Tongue (tissue), 2 donors: Measurements from ENCODE around the gene CFAP45. TPM values are rescaled to one million over a fixed set of nuclear protein-coding genes. Genes with fewer than 3 reads are reported as not detected.
"Not testable (repeated sequence)": the region's sequence is repeated elsewhere in the genome, so short reads cannot be mapped to it uniquely, and the experiment has no call there.

ENCODE experiments used
- DNase-seq: peaks from one replicate; pipeline ENCODE4 v3.0.0-alpha.2; 2015
- total RNA-seq: library from RNA; depleted of rRNA; stranded (reverse); fragments of >200 nt; gene quantifications from one replicate; pipeline ENCODE4 v1.2.3, GENCODE V29; 2014

CFAP45 gene
- total RNA-seq, 1 donor from 2014 or later = 0.10 TPM

DNA sequence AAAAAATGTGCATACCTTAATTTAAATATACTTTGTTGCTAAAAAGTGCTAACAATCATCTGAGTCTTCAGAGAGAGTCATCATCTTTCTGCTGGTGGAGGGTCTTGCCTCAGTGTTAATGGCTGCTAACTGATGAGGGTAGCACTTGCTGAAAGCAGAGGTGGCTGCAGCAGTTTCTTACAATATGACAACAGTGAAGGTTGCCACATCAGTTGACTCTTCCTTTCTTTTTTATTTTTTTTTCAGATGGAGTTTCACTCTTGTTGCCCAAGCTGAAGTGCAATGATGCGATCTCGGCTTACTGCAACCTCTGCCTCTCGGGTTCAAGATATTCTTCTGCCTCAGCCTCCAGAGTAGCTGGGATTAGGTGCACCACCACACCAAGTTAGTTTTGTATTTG, 2.6 kb upstream of the CFAP45 start:
- no peak for DNase-seq

DNA sequence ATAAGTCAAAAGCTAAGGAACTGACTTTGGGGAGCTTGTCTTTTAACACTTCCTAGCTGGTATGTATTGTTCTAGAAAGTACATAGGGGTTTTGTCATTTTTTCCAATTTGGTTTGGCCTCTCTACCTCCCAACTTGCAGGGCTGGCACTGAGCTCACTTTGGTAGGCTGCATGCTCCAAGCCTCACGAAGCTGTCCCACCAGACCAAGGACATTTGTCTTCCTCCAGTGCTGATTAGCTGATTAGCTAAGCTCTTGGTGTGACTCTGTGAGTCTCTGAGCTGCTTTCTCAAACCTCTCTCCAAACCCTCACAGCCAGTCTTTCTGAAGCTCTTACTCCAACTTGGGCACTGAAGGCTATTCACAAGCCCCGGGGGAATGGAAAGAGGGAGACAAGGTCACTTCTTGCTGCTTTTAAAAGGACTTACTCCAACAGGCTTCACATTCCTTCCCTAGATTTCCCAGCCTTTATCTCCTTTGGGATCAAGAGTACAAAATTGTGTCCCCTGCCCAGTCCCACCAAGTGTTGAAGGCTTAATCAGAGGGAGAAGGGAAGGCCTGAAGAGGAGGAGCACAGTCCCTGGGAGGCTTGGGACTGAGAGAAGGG, 893 bp upstream of the CFAP45 start:
- DNase-seq = no peak

DNA sequence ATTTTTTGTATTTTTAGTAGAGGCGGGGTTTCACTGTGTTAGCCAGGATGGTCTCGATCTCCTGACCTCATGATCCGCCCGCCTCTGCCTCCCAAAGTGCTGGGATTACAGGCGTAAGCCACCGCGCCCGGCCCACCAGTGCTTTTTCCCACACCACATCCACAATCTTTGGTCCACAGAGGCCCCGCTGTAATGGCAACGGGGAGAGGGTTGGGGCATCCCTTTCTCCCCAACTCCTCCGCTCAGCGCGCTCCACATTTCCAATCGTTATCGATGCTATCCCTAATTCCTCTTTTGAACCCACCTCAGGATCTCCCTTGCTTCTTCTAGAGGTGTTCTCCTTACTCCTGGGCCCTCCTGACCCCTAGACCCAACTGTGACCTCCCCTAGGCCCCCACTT, 331 bp downstream of the CFAP45 start:
- not testable (repeated sequence) for DNase-seq

DNA sequence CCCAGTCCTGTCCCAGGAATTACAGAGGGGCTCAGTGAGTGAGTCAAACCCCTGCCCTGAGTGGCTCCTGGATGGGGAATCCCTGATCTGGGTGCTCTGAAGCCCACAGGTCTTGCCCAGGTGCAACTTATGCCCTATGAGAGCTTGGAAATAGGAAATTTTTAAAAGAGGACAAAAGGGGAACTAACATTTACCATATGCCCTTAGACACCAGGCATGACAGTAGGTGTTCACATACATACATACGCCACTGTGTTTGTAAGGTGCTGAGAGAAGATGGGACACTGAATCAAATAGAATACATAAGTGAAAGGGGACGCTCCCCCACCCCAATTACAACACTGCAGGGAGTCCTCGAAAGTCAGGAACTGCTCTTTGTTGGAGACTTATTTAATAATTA, 1.4 kb downstream of the CFAP45 start:
- no peak for DNase-seq

DNA sequence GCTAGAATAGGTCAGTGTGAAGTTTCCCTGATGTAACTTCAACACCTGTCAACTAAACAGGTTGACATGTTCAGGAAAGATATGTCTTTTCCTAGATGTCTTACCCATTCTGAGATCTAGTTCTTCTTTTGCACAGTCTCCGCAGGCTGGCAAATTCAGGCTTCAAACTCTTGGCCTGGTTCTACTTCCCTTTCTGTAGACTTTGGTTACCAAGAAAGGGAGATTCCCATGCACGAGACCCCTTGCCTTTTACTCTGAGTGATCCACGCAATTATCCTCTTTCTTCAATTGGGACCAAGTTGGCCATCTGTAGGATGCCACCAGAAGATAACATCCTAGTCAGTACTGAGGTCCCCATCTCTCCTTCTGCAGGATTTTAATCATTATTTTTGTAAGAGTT, 2.0 kb downstream of the CFAP45 start:
- DNase-seq = no peak

DNA sequence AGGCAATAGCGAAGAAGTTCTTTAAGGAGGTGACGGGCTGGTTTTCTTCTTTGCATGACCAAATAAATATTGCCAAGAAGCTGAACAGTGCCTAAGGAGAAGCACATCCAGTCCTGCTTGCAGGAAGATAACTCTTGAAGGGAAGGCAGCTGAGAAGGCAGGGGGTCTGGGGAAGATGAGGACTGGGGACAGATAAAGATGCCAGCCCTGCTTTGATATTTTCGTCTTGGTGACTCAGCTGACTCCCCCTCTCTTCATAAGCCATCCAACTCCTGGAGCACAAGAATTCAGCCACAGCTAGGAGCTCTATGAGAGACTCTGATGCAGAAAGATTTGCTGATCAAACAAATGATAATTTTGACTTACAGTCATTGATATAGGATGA, 3.4 kb downstream of the CFAP45 start:
- DNase-seq = no peak

DNA sequence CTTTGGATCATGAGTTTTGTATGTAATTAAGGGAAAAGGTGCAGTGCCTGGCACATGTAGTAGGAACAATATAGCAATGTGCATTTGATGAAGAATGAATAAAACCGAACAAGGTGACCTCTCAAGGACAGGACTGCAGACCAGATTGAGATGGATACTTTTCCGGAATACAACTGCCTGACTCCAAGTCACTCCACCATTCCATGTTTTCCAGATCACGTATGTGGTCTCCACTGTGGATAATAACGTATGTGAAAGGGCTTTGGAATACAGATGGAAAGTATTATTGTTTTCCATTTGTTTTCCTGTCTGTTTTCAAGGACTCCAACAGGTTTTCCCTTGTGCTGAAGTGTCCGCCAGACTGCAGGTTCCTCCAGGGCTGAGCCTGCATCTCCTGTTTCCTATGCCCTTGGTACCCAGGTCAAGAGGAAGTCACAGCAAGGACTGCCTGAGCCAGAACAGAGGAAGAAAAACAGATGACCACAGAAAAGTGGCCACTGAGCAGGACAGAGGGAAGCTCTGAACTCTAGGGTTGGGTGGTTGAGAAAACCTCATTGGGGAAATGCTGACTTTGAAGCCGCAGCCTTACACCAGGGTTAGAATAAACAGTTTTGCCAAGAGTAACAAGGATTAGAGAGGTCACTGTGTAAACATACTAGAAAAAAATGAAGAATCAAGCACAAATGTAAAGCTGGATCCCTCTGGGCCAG, 4.0 kb downstream of the CFAP45 start:
- peak; percentile 32 for DNase-seq

DNA sequence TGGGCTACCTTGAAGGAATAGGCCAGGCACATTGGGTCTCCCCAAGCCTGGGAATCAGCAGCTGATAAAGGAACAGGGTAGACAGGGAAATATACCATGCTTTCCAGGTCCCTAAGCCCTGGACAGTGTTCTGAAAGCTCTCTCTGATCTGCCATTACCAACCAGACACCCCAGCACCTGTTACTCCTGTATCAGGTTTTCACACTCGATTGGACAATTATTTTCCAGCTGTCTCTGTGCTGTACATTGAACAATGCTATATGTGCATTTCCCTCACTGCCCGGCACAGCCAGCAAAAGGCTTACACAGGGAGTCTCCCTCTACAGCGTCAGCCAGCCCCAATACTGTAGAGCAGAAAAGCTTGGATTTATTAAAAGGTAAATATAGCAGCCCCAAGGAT, 4.7 kb downstream of the CFAP45 start:
- peak; percentile 63 for DNase-seq

DNA sequence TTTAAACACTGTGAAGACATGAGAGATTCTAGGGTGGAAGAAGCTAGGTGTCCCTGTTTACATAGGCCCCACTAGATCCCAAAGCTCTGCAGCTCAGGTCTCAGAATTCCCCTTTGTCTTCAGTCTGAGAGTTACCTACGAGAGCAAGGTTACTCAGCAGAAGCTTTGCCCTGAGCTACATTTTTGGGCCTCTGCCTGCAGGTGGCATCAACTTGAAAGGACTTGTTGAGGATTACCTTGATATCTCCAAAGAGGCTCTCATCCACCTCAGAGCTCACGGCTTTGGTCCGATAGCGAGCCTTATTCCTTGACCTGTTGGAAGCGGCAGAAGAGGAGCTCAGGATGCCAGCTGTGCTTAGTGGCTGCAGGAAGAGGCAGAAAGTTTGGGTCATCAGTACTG, 7.0 kb downstream of the CFAP45 start:
- DNase-seq = no peak

DNA sequence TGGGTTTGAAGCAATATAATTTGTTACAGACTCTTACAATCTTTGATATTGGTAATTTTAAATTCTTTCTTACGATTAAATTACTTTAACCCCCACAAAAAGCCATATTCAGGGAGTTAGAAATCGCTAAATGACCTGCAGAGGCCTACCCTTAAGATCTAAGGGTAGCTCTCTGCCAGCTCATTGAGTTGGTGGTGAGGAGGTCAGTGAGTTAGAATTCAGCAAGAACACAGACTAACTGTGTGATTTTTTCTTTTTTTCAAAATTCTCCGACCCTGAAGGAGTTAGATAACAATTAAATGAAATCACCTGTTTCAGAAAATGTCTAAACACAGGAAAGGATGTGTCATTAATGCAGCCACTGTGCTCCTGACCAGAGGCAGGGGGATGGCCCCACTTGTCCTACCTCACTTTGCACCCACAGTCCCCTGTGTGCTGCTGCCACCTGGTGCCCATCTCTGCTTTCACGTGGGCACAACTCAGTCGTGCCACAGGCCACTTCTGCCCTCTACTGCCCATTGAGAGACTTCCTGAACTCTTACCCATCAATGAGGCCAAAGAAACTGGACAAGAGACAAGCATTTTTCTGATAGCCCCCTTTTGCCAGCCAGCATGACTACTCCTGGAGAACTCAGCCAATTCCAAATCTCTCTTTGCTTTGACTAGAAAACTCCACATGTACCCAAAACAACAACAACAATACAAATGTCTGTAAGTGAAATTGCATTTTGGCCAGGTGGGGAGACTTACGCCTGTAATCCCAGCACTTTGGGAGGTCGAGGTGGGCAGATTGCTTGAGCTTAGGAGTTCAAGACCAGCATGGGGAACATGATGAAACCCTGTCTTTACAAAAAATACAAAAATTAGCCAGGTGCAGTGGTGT, 8.4 kb downstream of the CFAP45 start:
- peak; percentile 91 for DNase-seq

DNA sequence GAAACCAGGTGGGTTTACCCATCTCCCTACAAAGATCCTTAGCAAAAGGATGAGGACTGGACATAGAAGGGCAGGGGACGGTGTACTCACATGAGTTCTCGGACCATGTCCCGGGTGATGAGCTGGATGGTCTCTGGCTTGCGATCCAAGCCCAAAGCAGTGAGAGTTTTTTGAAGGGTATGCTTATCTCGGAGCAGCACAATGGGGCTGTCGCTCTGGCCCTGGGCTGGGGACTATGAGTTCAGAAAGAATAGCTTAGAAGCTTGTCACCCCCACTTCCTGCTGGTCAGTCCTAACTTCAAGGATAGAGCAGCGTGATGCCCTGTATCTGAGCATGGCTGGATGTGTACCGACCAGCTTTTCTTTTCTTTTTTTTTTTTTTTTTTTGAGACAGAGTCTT, 9.6 kb downstream of the CFAP45 start:
- DNase-seq = no peak

DNA sequence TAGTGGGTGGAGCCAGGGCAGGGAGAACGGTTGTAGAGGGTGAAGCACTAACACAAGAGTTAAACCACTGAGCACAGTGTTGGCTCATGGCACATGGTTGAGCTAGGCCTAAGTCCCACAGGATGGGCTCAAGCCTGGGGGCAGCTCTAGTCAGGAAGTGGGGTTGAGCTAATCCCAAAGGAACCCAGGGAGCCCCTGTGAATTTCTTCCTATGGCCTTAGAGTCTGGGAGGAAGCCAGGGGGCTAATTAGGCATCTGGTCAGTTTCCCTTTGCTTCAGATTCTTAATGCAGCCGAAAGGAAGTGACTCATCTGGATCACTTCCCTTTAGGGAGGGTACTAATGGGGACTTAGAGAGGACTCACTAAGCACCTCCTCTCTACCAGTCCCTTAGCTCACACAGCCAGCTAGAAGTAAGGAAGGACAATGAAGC, 10.1 kb downstream of the CFAP45 start:
- peak; percentile 59 for DNase-seq

DNA sequence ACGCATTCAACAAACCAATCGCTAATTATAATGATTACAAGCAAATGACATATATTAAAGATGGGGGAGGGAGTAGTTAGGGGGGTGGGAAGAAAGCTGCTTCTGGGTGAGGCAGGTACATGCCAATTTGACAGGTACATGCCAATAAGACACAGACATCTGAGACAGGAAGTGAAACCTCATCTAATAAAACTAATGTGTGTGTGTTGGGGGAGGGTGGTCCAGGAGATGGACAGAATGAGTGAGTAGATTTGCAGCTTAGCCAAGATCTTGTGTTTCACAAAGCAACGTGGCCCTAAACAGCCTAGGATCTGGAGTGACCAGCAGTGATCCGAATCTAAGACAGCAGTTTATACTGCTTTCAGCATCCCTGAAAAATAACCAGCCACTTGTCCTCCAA, 10.8 kb downstream of the CFAP45 start:
- DNase-seq = no peak

DNA sequence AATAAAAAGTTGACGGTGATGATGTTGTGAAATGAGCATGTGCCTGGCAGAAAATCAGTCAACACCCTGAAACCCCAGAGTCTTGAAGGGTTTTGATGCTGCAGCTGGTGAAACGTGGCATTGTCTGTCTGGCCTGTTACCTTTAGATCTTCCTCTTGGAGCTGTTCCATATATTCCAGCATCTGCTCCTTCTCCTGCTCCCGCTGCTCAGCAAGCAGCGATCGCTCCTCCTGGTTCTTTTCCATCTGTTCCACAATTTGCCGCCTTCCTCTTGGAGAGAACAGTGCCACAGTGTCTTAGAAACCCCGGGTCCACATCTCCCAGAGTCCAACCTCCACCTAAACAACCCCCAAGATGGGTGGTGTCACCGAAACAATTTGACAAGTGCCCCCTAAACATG, 15.7 kb downstream of the CFAP45 start:
- no peak for DNase-seq

DNA sequence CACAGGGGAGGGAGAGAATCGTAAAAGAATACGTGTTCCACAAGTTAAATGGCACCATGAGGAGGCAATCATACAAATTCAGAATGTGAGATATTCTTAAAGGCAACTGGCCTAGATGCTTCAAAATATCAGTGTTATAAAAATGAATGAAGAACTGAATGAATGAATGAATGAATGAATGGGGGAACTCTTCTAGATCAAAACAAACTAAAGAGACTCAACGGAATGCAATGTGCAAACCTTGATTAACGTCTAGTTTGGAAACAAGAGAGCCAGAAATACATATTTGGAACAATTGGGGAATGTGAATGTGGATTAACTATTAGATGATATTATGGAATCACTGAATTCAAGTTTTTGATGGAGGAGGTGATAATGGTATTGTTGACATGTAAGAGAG, 16.8 kb downstream of the CFAP45 start:
- no peak for DNase-seq

DNA sequence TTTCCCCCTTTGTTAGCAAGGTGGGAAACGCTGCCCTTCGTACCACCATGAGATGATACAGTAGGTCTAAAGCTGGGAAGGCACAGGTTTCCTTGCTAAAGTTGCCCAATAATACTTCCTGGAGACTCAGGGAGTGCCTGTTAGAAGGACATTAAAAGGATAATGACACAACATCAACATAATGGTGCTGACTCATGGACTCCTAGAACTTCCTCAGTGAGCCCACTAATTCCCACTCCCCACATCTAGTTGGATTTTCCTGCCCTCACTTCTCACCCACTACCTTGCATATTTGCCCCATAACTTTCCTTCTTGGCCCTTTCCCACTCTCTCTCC, 17.5 kb downstream of the CFAP45 start:
- no peak for DNase-seq

DNA sequence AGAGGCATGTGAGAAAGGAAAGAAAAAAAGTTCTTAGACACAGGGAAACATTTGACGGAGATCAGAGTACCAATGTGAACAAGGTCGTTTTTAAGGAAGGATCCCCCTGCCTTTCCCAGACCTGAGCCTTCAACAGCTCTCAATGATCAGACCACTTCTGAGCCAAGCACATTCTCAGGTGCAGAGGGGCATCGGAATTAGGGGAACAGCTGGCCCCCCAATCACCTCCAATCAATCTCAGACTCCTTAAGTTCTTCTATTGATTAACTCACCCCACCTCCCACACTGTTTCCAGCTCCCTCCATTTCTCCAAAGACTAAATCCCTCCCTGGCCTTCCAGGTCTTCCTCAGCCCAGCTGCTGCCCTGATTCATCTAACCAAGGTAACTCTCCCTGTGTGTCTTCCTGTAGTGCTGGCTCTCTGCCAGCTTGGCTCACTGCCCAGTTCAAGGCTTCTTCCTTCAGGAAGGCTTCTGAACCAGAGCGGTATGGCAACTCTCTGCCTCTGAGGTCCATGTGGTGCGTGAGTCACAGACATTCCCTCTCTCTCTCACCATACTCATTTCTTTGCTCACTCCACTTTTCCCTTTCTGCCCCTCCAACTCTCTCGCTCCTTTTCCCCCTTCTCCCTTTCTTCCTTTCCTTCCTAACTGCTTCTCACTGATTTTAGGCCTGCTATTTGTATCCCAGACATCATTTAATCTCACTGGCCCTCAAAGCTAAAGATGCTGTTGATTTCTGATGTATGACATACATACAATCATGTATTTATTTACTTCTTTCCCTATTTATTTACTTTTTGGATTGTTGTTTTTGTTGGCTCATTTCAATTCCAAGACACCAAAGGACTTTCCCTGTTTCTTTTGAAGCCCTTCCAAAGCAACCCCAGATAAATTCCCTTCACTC, 18.1 kb downstream of the CFAP45 start:
- DNase-seq = peak; percentile 79

DNA sequence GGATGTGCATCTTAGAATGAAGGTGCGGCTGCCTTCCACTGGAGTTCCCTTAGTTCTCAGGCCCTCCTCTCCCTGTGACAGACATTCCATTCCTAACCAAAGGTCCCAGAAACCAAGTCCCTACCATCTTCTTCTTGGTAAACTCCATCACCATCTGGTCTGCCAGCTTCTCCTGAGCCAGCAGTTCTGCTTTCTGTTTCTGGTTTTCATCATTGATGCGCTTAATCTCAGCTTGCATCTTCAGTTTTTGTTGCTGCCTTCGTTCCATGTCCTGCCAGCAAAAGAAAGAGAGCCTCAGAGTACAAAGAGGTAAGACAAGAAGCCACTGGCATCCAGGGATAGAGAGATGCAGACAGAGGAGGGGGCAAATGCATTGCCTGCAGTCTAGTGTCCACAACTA, 19.5 kb downstream of the CFAP45 start:
- no peak for DNase-seq

DNA sequence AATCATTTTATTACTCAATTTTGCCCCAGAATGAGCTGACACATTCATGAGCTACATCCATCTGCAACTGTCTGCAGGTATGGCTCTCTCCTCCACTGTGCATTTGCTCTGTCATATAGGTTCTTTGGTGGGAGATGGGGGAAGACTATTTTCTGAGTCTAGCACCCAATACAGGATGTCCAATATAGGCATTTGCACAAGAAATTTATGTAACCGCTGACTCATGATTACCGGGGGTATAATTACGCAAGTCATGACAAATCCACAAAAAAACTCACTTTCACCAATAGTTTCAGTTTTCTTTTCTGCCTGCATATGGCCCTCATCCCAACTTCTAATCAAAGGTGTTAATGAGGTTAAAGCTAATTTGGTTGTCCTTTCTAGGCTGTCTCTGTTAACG, 20.0 kb downstream of the CFAP45 start:
- no peak for DNase-seq

DNA sequence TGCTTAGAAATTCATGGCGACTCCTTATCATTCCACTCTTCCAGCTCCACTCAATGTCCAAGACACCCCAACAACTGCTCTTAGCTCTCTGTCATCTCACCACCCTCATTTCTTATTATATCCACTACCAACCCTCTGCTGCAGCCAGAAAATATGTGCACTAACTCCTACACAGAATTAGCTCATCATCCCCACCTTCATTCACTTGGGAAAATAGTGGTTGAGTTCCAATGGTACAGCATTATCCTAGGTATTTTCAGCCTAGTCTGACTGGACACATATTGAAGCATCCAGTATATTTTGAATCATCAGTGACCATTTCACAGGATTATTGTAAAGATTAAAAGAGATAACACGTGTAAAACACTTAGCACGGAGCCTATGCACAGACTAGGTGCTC, 20.8 kb downstream of the CFAP45 start:
- DNase-seq = no peak

DNA sequence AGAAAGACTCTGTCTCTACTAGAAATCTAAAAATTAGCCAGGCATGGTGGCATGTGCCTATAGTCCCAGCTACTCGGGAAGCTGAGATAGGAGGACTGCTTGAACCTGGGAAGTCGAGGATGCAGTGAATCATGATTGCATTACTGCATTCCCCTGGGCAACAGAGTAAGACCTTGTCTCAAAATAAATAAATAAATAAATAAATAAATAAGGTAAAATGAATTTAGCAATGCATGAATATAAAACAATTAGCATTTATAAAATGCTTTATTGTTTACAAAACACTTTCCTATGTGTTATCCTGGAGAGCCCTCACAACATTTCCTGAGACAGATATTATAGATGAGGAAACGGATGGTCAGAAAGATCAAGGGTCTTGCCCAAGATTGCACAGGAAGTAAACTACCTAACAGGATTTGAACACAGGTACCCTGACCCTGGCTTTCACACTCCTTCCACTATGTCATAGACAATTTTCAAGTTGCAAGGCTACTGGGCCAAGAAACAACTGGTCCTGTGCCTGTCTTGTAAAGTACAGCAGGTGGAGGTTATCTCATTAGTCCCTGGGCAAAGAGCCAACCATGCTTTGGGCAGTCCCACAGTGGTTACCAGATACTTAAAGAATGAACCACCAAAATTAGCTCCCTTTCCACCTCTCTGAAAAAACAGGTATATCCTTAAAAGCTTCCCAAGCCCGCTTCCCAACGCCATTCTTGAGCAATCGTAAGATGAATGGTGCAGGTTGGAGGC, 22.1 kb downstream of the CFAP45 start:
- no peak for DNase-seq
